WTC11 (cell line): ENCODE data around the gene LTBP1. TPM values are rescaled to one million over a fixed set of nuclear protein-coding genes. Genes with fewer than 3 reads are reported as not detected.
A peak's percentile ranks its signal among the peaks of the same experiment; 100 is the strongest.

ENCODE experiments used
- ATAC-seq: fragments of 200-7000 bp; cut with Tn5 transposase; 2 replicates; pipeline ENCODE4 v1.10.0; 2021; ENCODE audit warnings: mild to moderate bottlenecking, moderate library complexity
- CTCF ChIA-PET: fragments of 300-600 bp; sonication (Branson Sonifier 250); formaldehyde crosslinking; loops from one replicate; lab custom pipeline; 2021; ENCODE audit warnings: antibody characterized with exemption; lab: Charles Lee
- POLR2A ChIA-PET: fragments of 350-600 bp; sonication (Branson Sonifier 250); formaldehyde crosslinking; loops from one replicate; lab custom pipeline; 2021; ENCODE audit warnings: antibody characterized with exemption; lab: Charles Lee
- DNase-seq: peaks from one replicate; pipeline ENCODE4 v3.0.0; 2021; ENCODE audit warnings: low spot score
- H3K27ac Mint-ChIP-seq: 2 replicates; pipeline ENCODE4 v1.8.0; 2021; ENCODE audit warnings: mixed read lengths
- H3K27me3 Mint-ChIP-seq: 2 replicates; pipeline ENCODE4 v1.8.0; 2021; ENCODE audit warnings: low read depth, mild to moderate bottlenecking, moderate library complexity, mixed read lengths
- H3K36me3 Mint-ChIP-seq: 2 replicates; pipeline ENCODE4 v1.8.0; 2021; ENCODE audit warnings: mixed read lengths
- H3K4me1 Mint-ChIP-seq: 2 replicates; pipeline ENCODE4 v1.8.0; 2022; ENCODE audit warnings: mixed read lengths
- H3K4me3 Mint-ChIP-seq: 2 replicates; pipeline ENCODE4 v1.8.0; 2021; ENCODE audit warnings: mild to moderate bottlenecking, moderate library complexity, mixed read lengths
- H3K9me3 Mint-ChIP-seq: 2 replicates; pipeline ENCODE4 v1.8.0; 2021; ENCODE audit warnings: mixed read lengths
- ATF6 ChIP-seq: sonication (generic); formaldehyde crosslinking; IDR thresholded peaks from 2 replicates; pipeline ENCODE4 v1.8.1; 2023; ENCODE audit warnings: mild to moderate bottlenecking, missing genetic modification reagents
- CDX4 ChIP-seq: fragments of 250-450 bp; sonication (Bioruptor Pico); IDR thresholded peaks from 2 replicates; pipeline ENCODE4 v1.9.0; 2021; ENCODE audit warnings: moderate library complexity, mild to moderate bottlenecking, inconsistent platforms, borderline replicate concordance
- CREM ChIP-seq: sonication (generic); formaldehyde crosslinking; IDR thresholded peaks from 2 replicates; pipeline ENCODE4 v1.8.1; 2022; ENCODE audit warnings: mild to moderate bottlenecking, missing genetic modification reagents, moderate library complexity
- E2F5 ChIP-seq: sonication (generic); formaldehyde crosslinking; IDR thresholded peaks from 2 replicates; pipeline ENCODE4 v1.8.1; 2022; ENCODE audit warnings: mild to moderate bottlenecking, moderate library complexity, missing genetic modification reagents
- ELF4 ChIP-seq: sonication (generic); formaldehyde crosslinking; IDR thresholded peaks from 2 replicates; pipeline ENCODE4 v1.8.1; 2022; ENCODE audit warnings: low read depth, mild to moderate bottlenecking, moderate library complexity, missing genetic modification reagents
- FOXK1 ChIP-seq: sonication (generic); formaldehyde crosslinking; IDR thresholded peaks from 2 replicates; pipeline ENCODE4 v1.8.0; 2022; ENCODE audit warnings: mild to moderate bottlenecking, moderate library complexity, missing genetic modification reagents
- GABPB1 ChIP-seq: sonication (generic); formaldehyde crosslinking; IDR thresholded peaks from 2 replicates; pipeline ENCODE4 v1.8.1; 2023; ENCODE audit warnings: mild to moderate bottlenecking, missing genetic modification reagents
- GTF2I ChIP-seq: fragments of 250-450 bp; sonication (Bioruptor Pico); conservative IDR thresholded peaks from 2 replicates; pipeline ENCODE4 v1.4.0; 2021; ENCODE audit warnings: mild to moderate bottlenecking
- PRRX2 ChIP-seq: fragments of 250-450 bp; sonication (Bioruptor Pico); IDR thresholded peaks from 2 replicates; pipeline ENCODE4 v1.8.0; 2021; ENCODE audit warnings: mild to moderate bottlenecking
- RORB ChIP-seq: fragments of 250-450 bp; sonication (Bioruptor Pico); IDR thresholded peaks from 2 replicates; pipeline ENCODE4 v1.9.0; 2021; ENCODE audit warnings: mild to moderate bottlenecking
- TEAD1 ChIP-seq: sonication (generic); formaldehyde crosslinking; IDR thresholded peaks from 2 replicates; pipeline ENCODE4 v1.8.0; 2022; ENCODE audit warnings: mild to moderate bottlenecking, missing genetic modification reagents
- TEAD4 ChIP-seq: sonication (generic); formaldehyde crosslinking; IDR thresholded peaks from 2 replicates; pipeline ENCODE4 v1.8.0; 2022; ENCODE audit warnings: mild to moderate bottlenecking, missing genetic modification reagents
- TP53 ChIP-seq: sonication (generic); formaldehyde crosslinking; IDR thresholded peaks from 2 replicates; pipeline ENCODE4 v1.8.1; 2023; ENCODE audit warnings: mild to moderate bottlenecking, missing genetic modification reagents
- ZNF219 ChIP-seq: sonication (generic); formaldehyde crosslinking; IDR thresholded peaks from 2 replicates; pipeline ENCODE4 v1.8.0; 2023; ENCODE audit warnings: missing genetic modification reagents, mild to moderate bottlenecking, borderline replicate concordance
- ZNF425 ChIP-seq: fragments of 250-450 bp; sonication (Bioruptor Pico); conservative IDR thresholded peaks from 2 replicates; pipeline ENCODE4 v1.9.0; 2021; ENCODE audit warnings: mild to moderate bottlenecking
- total RNA-seq: library from RNA; stranded (reverse); gene quantifications from 3 replicates; pipeline ENCODE4 v1.2.3, GENCODE V29; 2021
- TF ChIP-seq, protein P1 (sequence below): sonication (generic); formaldehyde crosslinking; IDR thresholded peaks from 2 replicates; pipeline ENCODE4 v1.8.1; 2023; ENCODE audit warnings: mild to moderate bottlenecking, moderate library complexity, missing genetic modification reagents
- TF ChIP-seq, protein P2 (sequence below): sonication (generic); formaldehyde crosslinking; IDR thresholded peaks from 2 replicates; pipeline ENCODE4 v1.8.1; 2023; ENCODE audit warnings: mild to moderate bottlenecking, missing genetic modification reagents, borderline replicate concordance

The LTBP1 gene
- total RNA-seq, 1 experiment from 2014 or later = 33.6 TPM

DNA sequence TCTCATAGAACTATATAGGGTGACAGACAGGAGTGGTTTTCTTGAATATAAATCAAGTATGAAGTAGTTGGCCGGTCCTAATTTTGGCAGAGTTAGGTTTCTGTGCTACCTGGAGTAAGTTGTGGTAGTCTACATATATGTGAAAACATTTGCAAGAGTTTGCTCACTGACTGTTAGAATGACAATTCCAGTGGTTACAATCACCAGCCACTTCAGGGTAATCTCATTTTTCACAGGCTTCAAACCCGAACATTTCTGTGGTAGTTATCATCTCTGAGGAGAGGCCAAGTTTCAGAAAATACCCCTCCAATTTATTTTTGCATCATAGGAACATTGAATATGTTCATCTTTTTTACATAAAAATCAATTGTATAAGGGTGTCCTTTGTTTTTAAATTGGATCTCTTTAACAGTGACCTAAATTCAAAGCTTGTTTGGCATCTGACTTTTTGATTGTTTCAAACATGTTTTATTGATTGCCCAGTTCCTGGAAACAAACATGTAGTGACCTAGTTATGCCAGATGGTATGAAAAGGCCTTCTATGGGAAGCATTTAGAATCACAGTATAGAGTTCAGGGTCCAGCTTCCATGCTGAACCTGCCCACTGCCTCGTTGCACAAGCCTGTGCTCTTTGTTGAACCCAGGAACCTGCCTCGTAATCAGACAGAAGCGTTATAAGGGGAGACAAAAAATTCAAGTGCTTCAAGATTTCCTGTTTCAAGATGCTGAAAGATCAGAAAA lies 250.6 kb downstream of the LTBP1 start:
- peaks cover 3% of the 10 kb centered on the region; the same call in 1 of the 2 replicates for H3K36me3 Mint-ChIP-seq
- H3K27ac Mint-ChIP-seq = no peak overlapping the region
- ChIA-PET POLR2A (no interaction called here), CTCF (interaction anchor here (1.0 kb wide), 1 partner anchor 11 kb away, joined by 3 read pairs; no protein-coding TSS in a partner anchor)
- DNase-seq (no peak), ATAC-seq (no peak)
- H3K27me3 Mint-ChIP-seq = no peaks in the 10 kb centered on the region
- no peak overlapping the region for H3K4me3 Mint-ChIP-seq
- H3K4me1 Mint-ChIP-seq = peaks cover 14% of the 10 kb centered on the region
- H3K9me3 Mint-ChIP-seq = 0 out of 2 replicates have a peak, but pooled peaks cover 3% of the 10 kb centered on the region
- TF ChIP-seq FOXK1 (CRISPR knock-in tag) (no peak), RORB (CRISPR knock-in tag) (no peak), E2F5 (no peak), ZNF219 (CRISPR knock-in tag) (no peak), ZNF425 (CRISPR knock-in tag) (no peak), CDX4 (no peak), CREM (CRISPR knock-in tag) (no peak), ATF6 (CRISPR knock-in tag) (no peak), TP53 (no peak), ELF4 (CRISPR knock-in tag) (no peak), TEAD4 (CRISPR knock-in tag) (no peak), GTF2I (CRISPR knock-in tag) (no peak)
- TF ChIP-seq, protein P1, sequence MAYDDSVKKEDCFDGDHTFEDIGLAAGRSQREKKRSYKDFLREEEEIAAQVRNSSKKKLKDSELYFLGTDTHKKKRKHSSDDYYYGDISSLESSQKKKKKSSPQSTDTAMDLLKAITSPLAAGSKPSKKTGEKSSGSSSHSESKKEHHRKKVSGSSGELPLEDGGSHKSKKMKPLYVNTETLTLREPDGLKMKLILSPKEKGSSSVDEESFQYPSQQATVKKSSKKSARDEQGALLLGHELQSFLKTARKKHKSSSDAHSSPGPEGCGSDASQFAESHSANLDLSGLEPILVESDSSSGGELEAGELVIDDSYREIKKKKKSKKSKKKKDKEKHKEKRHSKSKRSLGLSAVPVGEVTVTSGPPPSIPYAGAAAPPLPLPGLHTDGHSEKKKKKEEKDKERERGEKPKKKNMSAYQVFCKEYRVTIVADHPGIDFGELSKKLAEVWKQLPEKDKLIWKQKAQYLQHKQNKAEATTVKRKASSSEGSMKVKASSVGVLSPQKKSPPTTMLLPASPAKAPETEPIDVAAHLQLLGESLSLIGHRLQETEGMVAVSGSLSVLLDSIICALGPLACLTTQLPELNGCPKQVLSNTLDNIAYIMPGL (CRISPR knock-in tag) = no peak

- Mint-ChIP-seq H3K36me3 (peaks cover 3% of the 10 kb centered on the region; the same call in 1 of the 2 replicates), H3K4me1 (no peaks in the 10 kb centered on the region), H3K4me3 (no peak overlapping the region), H3K27ac (0 out of 2 replicates have a peak overlapping the region, but pooled peaks have one; percentile 41), H3K9me3 (0 out of 2 replicates have a peak, but pooled peaks cover 3% of the 10 kb centered on the region), H3K27me3 (no peaks in the 10 kb centered on the region)
- POLR2A ChIA-PET = no interaction called here
- TF ChIP-seq GABPB1 (CRISPR knock-in tag) (no peak), TEAD1 (CRISPR knock-in tag) (no peak), PRRX2 (CRISPR knock-in tag) (no peak), ATF6 (CRISPR knock-in tag) (no peak)
- TF ChIP-seq, protein P2, sequence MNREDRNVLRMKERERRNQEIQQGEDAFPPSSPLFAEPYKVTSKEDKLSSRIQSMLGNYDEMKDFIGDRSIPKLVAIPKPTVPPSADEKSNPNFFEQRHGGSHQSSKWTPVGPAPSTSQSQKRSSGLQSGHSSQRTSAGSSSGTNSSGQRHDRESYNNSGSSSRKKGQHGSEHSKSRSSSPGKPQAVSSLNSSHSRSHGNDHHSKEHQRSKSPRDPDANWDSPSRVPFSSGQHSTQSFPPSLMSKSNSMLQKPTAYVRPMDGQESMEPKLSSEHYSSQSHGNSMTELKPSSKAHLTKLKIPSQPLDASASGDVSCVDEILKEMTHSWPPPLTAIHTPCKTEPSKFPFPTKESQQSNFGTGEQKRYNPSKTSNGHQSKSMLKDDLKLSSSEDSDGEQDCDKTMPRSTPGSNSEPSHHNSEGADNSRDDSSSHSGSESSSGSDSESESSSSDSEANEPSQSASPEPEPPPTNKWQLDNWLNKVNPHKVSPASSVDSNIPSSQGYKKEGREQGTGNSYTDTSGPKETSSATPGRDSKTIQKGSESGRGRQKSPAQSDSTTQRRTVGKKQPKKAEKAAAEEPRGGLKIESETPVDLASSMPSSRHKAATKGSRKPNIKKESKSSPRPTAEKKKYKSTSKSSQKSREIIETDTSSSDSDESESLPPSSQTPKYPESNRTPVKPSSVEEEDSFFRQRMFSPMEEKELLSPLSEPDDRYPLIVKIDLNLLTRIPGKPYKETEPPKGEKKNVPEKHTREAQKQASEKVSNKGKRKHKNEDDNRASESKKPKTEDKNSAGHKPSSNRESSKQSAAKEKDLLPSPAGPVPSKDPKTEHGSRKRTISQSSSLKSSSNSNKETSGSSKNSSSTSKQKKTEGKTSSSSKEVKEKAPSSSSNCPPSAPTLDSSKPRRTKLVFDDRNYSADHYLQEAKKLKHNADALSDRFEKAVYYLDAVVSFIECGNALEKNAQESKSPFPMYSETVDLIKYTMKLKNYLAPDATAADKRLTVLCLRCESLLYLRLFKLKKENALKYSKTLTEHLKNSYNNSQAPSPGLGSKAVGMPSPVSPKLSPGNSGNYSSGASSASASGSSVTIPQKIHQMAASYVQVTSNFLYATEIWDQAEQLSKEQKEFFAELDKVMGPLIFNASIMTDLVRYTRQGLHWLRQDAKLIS (CRISPR knock-in tag) = no peak
- CTCF ChIA-PET = no interaction called here
- no peak for ATAC-seq
- DNase-seq = no peak
These were observed 256.1 kb downstream of the LTBP1 start for GRCh38 chr2:33202641-33203522.
